Esophagus squamous epithelium (tissue), 4 donors: ENCODE data around the gene DEFB124.
"Not testable (repeated sequence)": the region's sequence is repeated elsewhere in the genome, so short reads cannot be mapped to it uniquely, and the experiment has no call there.

Source experiments
- CTCF ChIP-seq, 6 experiments: fragments of 450-650 bp in 4 of 6; fragments of 200-600 bp in 2 of 6; sonication (generic) in 2 of 6; IDR thresholded peaks; one replicate each; pipeline ENCODE4 v1.5.1; 2016 to 2019; ENCODE audit warnings: antibody characterized with exemption in 6 of 6, mild to moderate bottlenecking in 4 of 6, moderate library complexity in 4 of 6
- POLR2A ChIP-seq, 4 donors: fragments of 450-650 bp; IDR thresholded peaks; one replicate each; pipeline ENCODE4 v1.6.1; 2017; ENCODE audit warnings: antibody characterized with exemption in 4 of 4, mild to moderate bottlenecking in 4 of 4, moderate library complexity in 3 of 4

DNA sequence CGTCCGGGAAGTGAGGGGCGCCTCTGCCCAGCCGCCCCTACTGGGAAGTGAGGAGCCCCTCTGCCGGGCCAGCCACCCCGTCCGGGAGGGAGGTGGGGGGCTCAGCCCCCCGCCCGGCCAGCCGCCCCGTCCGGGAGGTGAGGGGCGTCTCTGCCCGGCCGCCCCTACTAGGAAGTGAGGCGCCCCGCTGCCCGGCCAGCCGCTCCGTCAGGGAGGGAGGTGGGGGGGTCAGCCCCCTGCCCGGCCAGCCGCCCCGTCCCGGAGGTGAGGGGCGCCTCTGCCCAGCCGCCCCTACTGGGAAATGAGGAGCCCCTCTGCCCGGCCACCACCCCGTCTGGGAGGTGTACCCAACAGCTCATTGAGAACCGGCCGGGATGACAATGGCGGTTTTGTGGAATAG, 47.4 kb downstream of the DEFB124 start:
- not testable (repeated sequence) for TF ChIP-seq CTCF, POLR2A (IDR thresholded peaks at IDR 0.05)
